ENCODE measurements around the gene SLC6A12. TPM values are rescaled to one million over a fixed set of nuclear protein-coding genes. Genes with fewer than 3 reads are reported as not detected.

SLC6A12 gene
- total and polyA plus RNA-seq, 10 donors, result 0.35 to 3.1 (median 1.8) TPM

DNA sequence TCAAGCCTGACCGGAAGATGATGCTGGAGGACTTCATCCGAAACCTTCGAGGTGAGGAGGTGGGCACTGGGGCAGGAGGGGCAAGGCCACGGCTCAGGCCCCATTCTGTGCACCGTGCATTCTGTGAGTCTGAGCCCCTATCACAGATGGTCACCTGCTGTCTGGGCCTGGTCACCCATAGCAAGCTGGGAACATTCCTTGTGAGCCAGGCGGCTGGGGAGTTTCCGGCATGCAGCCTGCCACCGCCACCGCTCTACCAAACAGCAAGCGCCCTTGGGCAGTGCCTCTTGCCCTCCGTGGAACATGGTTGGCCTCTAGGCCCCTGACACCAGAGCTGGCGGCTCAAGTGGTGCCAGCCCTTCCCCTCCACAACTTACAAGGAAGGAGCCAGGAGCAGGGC is 56.3 kb downstream of the SLC6A12 start:
- intact Hi-C loops (cut with DNase I; ENCODE audit: low total_unique reads), result no loop called here
- TF ChIP-seq POLR2AphosphoS5 (IDR thresholded peaks at IDR 0.05) (no peak), POLR2A (IDR thresholded peaks at IDR 0.05) (no peak)
- TF ChIP-seq, protein P1, sequence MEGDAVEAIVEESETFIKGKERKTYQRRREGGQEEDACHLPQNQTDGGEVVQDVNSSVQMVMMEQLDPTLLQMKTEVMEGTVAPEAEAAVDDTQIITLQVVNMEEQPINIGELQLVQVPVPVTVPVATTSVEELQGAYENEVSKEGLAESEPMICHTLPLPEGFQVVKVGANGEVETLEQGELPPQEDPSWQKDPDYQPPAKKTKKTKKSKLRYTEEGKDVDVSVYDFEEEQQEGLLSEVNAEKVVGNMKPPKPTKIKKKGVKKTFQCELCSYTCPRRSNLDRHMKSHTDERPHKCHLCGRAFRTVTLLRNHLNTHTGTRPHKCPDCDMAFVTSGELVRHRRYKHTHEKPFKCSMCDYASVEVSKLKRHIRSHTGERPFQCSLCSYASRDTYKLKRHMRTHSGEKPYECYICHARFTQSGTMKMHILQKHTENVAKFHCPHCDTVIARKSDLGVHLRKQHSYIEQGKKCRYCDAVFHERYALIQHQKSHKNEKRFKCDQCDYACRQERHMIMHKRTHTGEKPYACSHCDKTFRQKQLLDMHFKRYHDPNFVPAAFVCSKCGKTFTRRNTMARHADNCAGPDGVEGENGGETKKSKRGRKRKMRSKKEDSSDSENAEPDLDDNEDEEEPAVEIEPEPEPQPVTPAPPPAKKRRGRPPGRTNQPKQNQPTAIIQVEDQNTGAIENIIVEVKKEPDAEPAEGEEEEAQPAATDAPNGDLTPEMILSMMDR (IDR thresholded peaks at IDR 0.05 in 8 of 11, conservative IDR thresholded peaks at IDR 0.05 in 3 of 11), result no peak
- 81 to 95% (median 93%) methylated on average over 4 to 12 of the region's 12 CpGs for WGBS, 5 donors

DNA sequence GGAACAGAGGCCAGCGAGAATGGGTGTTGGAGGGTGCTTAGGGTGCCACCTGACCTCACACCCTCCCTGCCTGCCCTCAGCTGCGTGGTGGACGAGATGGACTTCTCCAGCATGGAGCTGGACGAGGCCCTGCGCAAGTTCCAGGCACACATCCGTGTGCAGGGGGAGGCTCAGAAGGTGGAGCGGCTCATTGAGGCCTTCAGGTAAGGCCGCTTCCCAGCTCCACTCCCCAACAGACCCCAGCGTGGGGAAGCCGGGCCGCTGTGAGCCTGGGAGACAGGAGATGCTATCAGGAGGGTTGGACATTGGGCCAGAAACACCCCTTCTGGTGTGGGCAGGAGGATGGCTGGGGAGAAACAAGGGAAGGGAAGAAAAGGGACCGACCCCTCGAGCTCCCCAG is 57.0 kb downstream of the SLC6A12 start:
- H3K36me3 ChIP-seq, result no peaks in the 10 kb centered on the region
- WGBS, 5 donors, result 87 to 96% (median 89%) methylated on average over 8 to 13 of the region's 13 CpGs
- intact Hi-C loops (cut with DNase I; ENCODE audit: low total_unique reads), result no loop called here
- no peaks in the 10 kb centered on the region for H3K9me3 ChIP-seq
- H3K27ac ChIP-seq, result no peak overlapping the region
- no peak overlapping the region for H3K4me3 ChIP-seq
- TF ChIP-seq POLR2AphosphoS5 (IDR thresholded peaks at IDR 0.05) (no peak), POLR2A (IDR thresholded peaks at IDR 0.05) (no peak)
- TF ChIP-seq, protein P1 (IDR thresholded peaks at IDR 0.05 in 8 of 11, conservative IDR thresholded peaks at IDR 0.05 in 3 of 11), result no peak
- H3K4me1 ChIP-seq, result no peaks in the 10 kb centered on the region
- H3K27me3 ChIP-seq (replicated peaks in 1 of 7), result peaks cover 0 to 14% (median 0%) of the 10 kb centered on the region in 7 donors
- DNase-seq, result no peak

More for the DNA sequence above, 56.3 kb downstream of the SLC6A12 start:
- Histone ChIP-seq H3K9me3 (no peaks in the 10 kb centered on the region), H3K4me1 (no peaks in the 10 kb centered on the region), H3K4me3 (no peak overlapping the region), H3K27ac (no peak overlapping the region), H3K27me3 (replicated peaks in 1 of 7) (peaks cover 0 to 13% (median 0%) of the 10 kb centered on the region in 7 donors), H3K36me3 (no peaks in the 10 kb centered on the region)
- no peak for DNase-seq

DNA sequence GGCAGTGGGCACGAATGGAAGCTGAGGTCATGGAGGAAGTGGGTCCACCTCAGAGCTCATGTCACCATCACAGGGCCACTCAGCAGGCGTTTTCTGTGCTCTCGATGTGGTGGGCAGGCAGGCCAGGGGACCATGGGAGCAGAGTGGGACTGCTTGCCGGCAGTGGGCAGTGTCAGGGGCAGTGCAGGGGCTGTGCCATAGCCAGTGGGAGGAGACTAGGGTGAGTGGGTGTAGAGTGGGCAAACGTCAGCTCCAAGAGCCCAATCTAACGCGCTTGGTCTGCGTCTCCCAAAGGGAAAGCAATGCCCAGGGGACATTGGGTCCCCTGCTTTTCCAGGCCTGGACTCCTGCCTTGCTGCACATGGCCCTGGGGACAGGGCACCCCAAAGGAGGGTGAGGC is 58.3 kb downstream of the SLC6A12 start:
- intact Hi-C loops (cut with DNase I; ENCODE audit: low total_unique reads), result no loop called here
- 75 to 89% (median 85%) methylated on average over 8 of the region's 8 CpGs for WGBS, 5 donors
- Histone ChIP-seq H3K4me1 (no peaks in the 10 kb centered on the region), H3K27me3 (replicated peaks in 1 of 7) (peaks cover 0 to 16% (median 0%) of the 10 kb centered on the region in 7 donors), H3K36me3 (no peaks in the 10 kb centered on the region), H3K4me3 (no peak overlapping the region), H3K27ac (no peak overlapping the region), H3K9me3 (no peaks in the 10 kb centered on the region)
- no peak for TF ChIP-seq POLR2AphosphoS5 (IDR thresholded peaks at IDR 0.05)
- no peak for TF ChIP-seq POLR2A (IDR thresholded peaks at IDR 0.05)
- TF ChIP-seq, protein P1 (IDR thresholded peaks at IDR 0.05 in 8 of 11, conservative IDR thresholded peaks at IDR 0.05 in 3 of 11), result no peak
- no peak for DNase-seq

DNA sequence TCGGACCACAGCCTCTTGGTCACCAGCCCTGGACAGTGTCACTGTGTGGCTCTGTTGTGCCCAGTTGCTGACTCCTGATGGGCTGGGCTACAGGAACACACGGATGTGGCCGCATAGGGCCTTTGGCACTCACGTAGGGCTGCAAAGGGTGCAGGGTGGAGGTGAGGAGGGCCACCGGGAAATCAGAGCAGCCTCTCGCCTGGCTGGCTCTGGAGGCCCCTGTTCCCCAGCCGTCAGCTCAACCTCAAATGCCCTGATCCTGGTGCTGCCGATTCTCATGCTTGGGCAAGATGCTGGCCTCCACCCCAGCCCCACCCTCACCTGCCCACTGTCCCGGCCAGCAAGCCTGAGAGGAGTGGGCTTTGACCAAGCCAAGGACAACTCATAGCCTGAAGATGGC is 59.0 kb downstream of the SLC6A12 start:
- Histone ChIP-seq H3K4me3 (no peak overlapping the region), H3K4me1 (no peaks in the 10 kb centered on the region), H3K9me3 (no peaks in the 10 kb centered on the region), H3K27me3 (replicated peaks in 1 of 7) (peaks cover 0 to 16% (median 0%) of the 10 kb centered on the region in 7 donors), H3K27ac (no peak overlapping the region), H3K36me3 (no peaks in the 10 kb centered on the region)
- WGBS, 5 donors, result 85 to 91% (median 90%) methylated on average over 6 to 9 of the region's 9 CpGs
- DNase-seq, result no peak
- TF ChIP-seq, protein P1 (IDR thresholded peaks at IDR 0.05 in 8 of 11, conservative IDR thresholded peaks at IDR 0.05 in 3 of 11), result no peak
- TF ChIP-seq POLR2AphosphoS5 (IDR thresholded peaks at IDR 0.05), result no peak
- no peak for TF ChIP-seq POLR2A (IDR thresholded peaks at IDR 0.05)
- intact Hi-C loops (cut with DNase I; ENCODE audit: low total_unique reads), result no loop called here

Measured in spleen (tissue), 11 donors.